ENCODE measurements around the gene GINS2.

GINS2 gene

DNA sequence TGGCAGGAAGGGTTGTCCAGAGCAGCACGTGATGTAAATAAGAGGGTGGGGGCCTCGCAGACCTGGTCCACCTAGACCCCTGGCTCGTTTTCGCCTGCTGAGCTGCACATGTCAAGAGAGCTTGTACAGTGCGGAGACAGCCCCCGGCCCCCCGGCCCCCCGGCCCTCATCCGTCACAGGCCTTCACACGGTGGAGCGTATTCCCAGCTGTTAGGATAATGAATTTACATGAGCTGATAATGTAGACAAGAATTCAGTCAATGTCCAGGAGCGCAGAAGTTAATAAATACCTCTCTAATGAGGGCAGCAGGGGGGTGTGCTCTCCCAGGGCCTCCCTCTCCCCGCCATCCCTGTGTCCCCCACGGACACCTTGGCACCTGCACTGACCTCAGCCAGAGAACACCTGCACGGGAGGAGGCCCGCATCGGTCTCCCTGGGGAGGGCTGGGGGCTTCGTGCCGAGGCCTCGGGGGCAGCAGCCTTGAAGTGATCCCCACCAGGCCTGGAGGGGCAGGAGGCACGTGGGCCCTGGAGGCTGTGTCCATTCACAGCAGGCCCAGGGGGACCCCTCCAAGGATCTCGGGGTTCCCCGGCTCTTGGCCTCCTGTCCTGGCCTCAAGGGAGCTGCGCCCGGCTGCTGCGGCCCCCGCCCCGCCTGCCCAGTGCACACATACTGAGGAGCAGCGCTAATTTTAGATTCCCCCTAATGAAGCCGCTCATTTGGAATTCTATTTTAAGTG, 61.1 kb downstream of the GINS2 start:
- H3K4me3 ChIP-seq (ENCODE audit: low read length) = no peak overlapping the region
- TF ChIP-seq, protein P1, sequence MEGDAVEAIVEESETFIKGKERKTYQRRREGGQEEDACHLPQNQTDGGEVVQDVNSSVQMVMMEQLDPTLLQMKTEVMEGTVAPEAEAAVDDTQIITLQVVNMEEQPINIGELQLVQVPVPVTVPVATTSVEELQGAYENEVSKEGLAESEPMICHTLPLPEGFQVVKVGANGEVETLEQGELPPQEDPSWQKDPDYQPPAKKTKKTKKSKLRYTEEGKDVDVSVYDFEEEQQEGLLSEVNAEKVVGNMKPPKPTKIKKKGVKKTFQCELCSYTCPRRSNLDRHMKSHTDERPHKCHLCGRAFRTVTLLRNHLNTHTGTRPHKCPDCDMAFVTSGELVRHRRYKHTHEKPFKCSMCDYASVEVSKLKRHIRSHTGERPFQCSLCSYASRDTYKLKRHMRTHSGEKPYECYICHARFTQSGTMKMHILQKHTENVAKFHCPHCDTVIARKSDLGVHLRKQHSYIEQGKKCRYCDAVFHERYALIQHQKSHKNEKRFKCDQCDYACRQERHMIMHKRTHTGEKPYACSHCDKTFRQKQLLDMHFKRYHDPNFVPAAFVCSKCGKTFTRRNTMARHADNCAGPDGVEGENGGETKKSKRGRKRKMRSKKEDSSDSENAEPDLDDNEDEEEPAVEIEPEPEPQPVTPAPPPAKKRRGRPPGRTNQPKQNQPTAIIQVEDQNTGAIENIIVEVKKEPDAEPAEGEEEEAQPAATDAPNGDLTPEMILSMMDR (conservative IDR thresholded peaks at IDR 0.05; ENCODE audit: low read length) = no peak
- no peak for DNase-seq (ENCODE audit: low read depth)

- no peak for DNase-seq (ENCODE audit: low read depth)
- H3K4me3 ChIP-seq (ENCODE audit: low read length) = no peak overlapping the region
Observed at GRCh38 chr16:85627089-85627488, 61.7 kb downstream of the GINS2 start.

More at GRCh38 chr16:85627089-85627488, 61.7 kb downstream of the GINS2 start:
- TF ChIP-seq, protein P1 (conservative IDR thresholded peaks at IDR 0.05; ENCODE audit: low read length) = no peak
